Stomach smooth muscle (tissue), 2 donors: Measurements from ENCODE around the gene HSPA5.

Experiments
- H3K27ac ChIP-seq: one replicate; pipeline ENCODE4 v1.7.0; 2013; ENCODE audit warnings: mild to moderate bottlenecking, low read length, inconsistent platforms
- H3K27me3 ChIP-seq, 2 donors: one replicate each; pipeline ENCODE4 v1.7.0; 2013; ENCODE audit warnings: low read length in 2 of 2; ENCODE audit not compliant: insufficient read depth in 2 of 2, control insufficient read depth in 1 of 2
- H3K36me3 ChIP-seq, 2 donors: one replicate each; pipeline ENCODE4 v1.7.0; 2013; ENCODE audit warnings: low read length in 2 of 2; ENCODE audit not compliant: control insufficient read depth in 2 of 2, insufficient read depth in 2 of 2
- H3K4me1 ChIP-seq: one replicate; pipeline ENCODE4 v1.7.0; 2013; ENCODE audit warnings: low read length; ENCODE audit not compliant: control insufficient read depth, insufficient read depth
- H3K4me3 ChIP-seq, 2 donors: one replicate each; pipeline ENCODE4 v1.7.0; 2013; ENCODE audit warnings: low read length in 2 of 2
- H3K9ac ChIP-seq, 2 donors: one replicate each; pipeline ENCODE4 v1.7.0; 2013; ENCODE audit warnings: low read length in 2 of 2, mild to moderate bottlenecking in 1 of 2
- H3K9me3 ChIP-seq, 2 donors: one replicate each; pipeline ENCODE4 v1.7.0; 2013; ENCODE audit warnings: low read length in 2 of 2; ENCODE audit not compliant: control insufficient read depth in 2 of 2
- donor health status: healthy.
- donor health status: Pancreatic carcinoma.

The HSPA5 gene

DNA sequence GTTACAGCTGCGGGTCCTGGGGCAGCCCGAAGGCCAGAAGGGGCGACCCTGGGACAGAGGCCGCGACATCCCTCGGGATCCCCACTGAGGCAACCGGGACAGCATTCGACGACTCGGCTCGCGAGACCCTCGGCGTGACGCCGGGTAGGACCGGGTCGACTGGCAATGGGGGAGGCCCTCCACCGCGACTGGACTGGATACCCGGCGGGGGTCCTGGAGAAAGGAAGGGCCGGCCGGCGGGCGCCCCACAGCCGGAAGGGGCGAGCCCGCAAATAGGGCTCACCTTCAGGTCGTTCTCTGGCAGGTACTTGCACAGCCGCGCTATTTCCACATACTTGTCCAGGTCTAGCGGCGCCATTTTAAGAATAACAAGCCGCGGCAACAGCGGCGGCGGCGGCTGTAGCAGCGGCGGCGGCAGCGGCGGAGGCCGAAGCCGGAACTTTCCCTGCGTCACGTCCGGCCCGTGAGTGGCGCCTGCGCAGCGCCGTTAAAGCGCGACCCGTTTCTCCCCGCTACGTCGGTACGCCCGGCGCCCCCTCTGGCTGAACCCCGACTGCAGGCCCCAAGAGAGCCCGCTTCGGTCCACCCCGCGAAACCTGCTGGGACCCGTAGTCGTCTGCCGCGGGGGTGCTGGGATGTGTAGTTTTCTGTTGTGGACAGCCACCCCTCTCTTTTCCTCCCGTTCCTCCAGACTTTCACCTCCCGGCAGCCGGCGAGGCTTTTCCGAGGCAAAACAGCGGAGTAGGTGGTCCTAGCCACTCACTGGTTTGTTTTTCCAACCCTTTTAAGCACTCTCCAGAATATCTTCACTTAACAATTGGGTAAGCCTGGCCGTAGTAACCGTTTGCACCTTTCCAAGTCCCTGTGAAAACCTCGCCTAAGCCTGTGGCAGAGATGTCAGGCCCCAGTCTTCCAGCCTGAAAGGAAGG lies 51.5 kb downstream of the HSPA5 start, which contains the start of gene PPP6C:
PPP6C (minus strand) TSS at position 443 of the 929 bp plus-strand sequence; CDS start at position 358, 85 bp downstream.
- peak within 1 kb of the TSS; percentile 94 for H3K27ac ChIP-seq
- peak within 1 kb of the TSS; percentile 91 to 94 for H3K9ac ChIP-seq
- peak within 1 kb of the TSS; percentile 92 to 99 for H3K4me3 ChIP-seq
- H3K27me3 ChIP-seq = no peaks in the 10 kb centered on the region
- H3K9me3 ChIP-seq = no peaks in the 10 kb centered on the region
- peaks cover 8% of the 10 kb centered on the region for H3K4me1 ChIP-seq
- no peaks in the 10 kb centered on the region for H3K36me3 ChIP-seq

- H3K27me3 ChIP-seq = no peaks in the 10 kb centered on the region
- H3K36me3 ChIP-seq = no peaks in the 10 kb centered on the region
- H3K4me1 ChIP-seq = peaks cover 8% of the 10 kb centered on the region
- H3K4me3 ChIP-seq = peak overlapping the region; percentile 92 to 99
- H3K9me3 ChIP-seq = no peaks in the 10 kb centered on the region
- H3K27ac ChIP-seq = peak overlapping the region; percentile 94
- peak overlapping the region; percentile 91 to 94 for H3K9ac ChIP-seq
Measured at GRCh38 chr9:125189011-125189360, 52.2 kb downstream of the HSPA5 start.
